ENCODE measurements around the gene PEAK3.

Gene PEAK3

GRCh38 chr19:2282062-2282861, at the start of gene PEAK3:
PEAK3 (minus strand) TSS chr19:2282175; CDS start chr19:2280931, 1,244 bp downstream.
- DNase-seq = peak; percentile 88

- DNase-seq = no peak
These were observed 48.8 kb upstream of the PEAK3 start for GRCh38 chr19:2330632-2331284.

GRCh38 chr19:2330255-2330631, 48.3 kb upstream of the PEAK3 start:
- DNase-seq = no peak

- no peak for DNase-seq
These were observed 47.5 kb upstream of the PEAK3 start for GRCh38 chr19:2329501-2329916.

- no peak for DNase-seq
These were observed 47.1 kb upstream of the PEAK3 start for GRCh38 chr19:2329149-2329478.

- DNase-seq = peak; percentile 93
These were observed 46.6 kb upstream of the PEAK3 start, which contains the start of the genes LSM7 and SPPL2B for GRCh38 chr19:2328401-2329148. LSM7 (minus strand) TSS chr19:2328586; CDS start chr19:2328566, 20 bp downstream. SPPL2B (plus strand) TSS chr19:2328684; CDS start chr19:2328710, 26 bp downstream.

GRCh38 chr19:2327773-2328400, 45.9 kb upstream of the PEAK3 start:
- peak; percentile 83 for DNase-seq

- DNase-seq = no peak
These were observed 44.9 kb upstream of the PEAK3 start for GRCh38 chr19:2326699-2327360.

- DNase-seq = no peak
These were observed 43.5 kb upstream of the PEAK3 start for GRCh38 chr19:2325281-2326046.

GRCh38 chr19:2324220-2324948, 42.4 kb upstream of the PEAK3 start:
- DNase-seq = no peak

GRCh38 chr19:2323707-2324106, 41.7 kb upstream of the PEAK3 start:
- DNase-seq = no peak

GRCh38 chr19:2321565-2322283, 39.7 kb upstream of the PEAK3 start:
- DNase-seq = no peak

- DNase-seq = no peak
These were observed 39.0 kb upstream of the PEAK3 start for GRCh38 chr19:2320939-2321338.

- DNase-seq = no peak
These were observed 38.1 kb upstream of the PEAK3 start for GRCh38 chr19:2320049-2320448.

- DNase-seq = no peak
These were observed 37.6 kb upstream of the PEAK3 start for GRCh38 chr19:2319551-2319950.

- DNase-seq = no peak
These were observed 36.9 kb upstream of the PEAK3 start for GRCh38 chr19:2318923-2319322.

- no peak for DNase-seq
These were observed 35.8 kb upstream of the PEAK3 start for GRCh38 chr19:2317756-2318155.

- no peak for DNase-seq
These were observed 35.3 kb upstream of the PEAK3 start for GRCh38 chr19:2317300-2317699.

- peak; percentile 82 for DNase-seq
These were observed 33.9 kb upstream of the PEAK3 start for GRCh38 chr19:2315818-2316353.

Measured in islet precursor cell (in vitro differentiated cells).